NCI-H1417 treated with DMSO at 0.1 percent for 48 hours (cell line): ENCODE data around the gene CAPN12.
"Not testable (repeated sequence)": the region's sequence is repeated elsewhere in the genome, so short reads cannot be mapped to it uniquely, and the experiment has no call there.

Source experiments
- DNase-seq: peaks from one replicate; lab custom pipeline; 2025; lab: John Stamatoyannopoulos, UW

The CAPN12 gene, protein sequence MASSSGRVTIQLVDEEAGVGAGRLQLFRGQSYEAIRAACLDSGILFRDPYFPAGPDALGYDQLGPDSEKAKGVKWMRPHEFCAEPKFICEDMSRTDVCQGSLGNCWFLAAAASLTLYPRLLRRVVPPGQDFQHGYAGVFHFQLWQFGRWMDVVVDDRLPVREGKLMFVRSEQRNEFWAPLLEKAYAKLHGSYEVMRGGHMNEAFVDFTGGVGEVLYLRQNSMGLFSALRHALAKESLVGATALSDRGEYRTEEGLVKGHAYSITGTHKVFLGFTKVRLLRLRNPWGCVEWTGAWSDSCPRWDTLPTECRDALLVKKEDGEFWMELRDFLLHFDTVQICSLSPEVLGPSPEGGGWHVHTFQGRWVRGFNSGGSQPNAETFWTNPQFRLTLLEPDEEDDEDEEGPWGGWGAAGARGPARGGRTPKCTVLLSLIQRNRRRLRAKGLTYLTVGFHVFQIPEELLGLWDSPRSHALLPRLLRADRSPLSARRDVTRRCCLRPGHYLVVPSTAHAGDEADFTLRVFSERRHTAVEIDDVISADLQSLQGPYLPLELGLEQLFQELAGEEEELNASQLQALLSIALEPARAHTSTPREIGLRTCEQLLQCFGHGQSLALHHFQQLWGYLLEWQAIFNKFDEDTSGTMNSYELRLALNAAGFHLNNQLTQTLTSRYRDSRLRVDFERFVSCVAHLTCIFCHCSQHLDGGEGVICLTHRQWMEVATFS

DNA sequence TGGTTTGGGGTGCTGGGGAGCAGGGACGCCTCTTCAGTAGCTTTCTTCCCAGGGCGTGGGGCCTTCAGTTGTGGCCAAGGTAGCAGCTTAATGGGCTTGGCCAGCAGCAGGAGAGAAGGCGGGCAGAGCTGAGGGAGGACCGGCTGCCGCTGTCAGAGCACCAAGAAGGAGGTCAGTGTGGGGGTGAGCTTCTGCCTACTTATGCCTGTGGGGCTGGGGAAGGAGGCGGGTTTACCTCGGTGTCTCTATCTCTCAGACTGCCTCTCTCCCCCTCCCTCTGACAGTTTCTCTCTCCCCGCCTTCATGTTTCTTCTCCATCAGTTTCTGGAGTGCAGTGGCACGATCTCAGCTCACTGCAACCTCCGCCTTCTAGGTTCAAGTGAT lies at the start of gene CAPN12:
TSS of gene CAPN12 (minus strand) at position 177 of the 384 bp plus-strand sequence. CDS start 309 bp downstream, outside the sequence.
- no peak for DNase-seq

DNA sequence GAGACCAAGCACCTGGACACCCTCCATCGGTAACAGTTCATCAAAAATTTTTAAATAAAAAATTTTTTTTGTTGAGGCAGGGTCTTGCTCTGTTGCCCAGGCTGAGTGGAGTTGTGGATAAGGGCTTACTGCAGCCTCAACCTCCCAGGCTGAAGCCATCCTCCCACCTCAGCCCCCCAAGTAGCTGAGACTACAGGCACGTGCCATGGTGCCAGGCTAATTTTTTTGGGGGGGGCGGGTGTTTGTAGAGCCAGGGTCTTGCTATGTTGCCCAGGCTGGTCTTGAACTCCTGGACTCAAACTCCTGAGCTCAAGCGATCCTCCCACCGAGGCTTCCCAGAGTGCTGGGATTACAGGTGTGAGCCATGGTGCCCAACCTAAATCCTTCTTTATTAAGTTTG lies 49.4 kb upstream of the CAPN12 start:
- no peak for DNase-seq

DNA sequence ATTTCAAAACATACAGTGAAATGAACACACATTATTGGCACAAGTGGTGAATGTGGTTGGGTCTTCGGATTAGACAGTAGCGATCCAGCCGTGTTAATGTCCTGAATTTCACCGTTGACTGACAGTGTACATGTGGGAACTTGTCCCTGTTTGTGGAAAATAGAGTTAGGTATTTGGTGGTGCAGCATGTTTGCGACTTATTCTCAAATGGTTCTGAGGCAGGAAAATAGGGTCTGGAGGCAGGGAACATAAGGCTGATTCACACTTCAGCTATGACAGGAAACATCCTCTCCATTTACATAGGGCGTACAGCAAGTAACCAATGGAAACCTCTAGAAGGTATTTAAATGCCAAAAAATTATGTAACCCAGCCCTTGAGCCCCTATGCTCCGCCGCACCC lies 48.9 kb upstream of the CAPN12 start:
- DNase-seq = no peak

DNA sequence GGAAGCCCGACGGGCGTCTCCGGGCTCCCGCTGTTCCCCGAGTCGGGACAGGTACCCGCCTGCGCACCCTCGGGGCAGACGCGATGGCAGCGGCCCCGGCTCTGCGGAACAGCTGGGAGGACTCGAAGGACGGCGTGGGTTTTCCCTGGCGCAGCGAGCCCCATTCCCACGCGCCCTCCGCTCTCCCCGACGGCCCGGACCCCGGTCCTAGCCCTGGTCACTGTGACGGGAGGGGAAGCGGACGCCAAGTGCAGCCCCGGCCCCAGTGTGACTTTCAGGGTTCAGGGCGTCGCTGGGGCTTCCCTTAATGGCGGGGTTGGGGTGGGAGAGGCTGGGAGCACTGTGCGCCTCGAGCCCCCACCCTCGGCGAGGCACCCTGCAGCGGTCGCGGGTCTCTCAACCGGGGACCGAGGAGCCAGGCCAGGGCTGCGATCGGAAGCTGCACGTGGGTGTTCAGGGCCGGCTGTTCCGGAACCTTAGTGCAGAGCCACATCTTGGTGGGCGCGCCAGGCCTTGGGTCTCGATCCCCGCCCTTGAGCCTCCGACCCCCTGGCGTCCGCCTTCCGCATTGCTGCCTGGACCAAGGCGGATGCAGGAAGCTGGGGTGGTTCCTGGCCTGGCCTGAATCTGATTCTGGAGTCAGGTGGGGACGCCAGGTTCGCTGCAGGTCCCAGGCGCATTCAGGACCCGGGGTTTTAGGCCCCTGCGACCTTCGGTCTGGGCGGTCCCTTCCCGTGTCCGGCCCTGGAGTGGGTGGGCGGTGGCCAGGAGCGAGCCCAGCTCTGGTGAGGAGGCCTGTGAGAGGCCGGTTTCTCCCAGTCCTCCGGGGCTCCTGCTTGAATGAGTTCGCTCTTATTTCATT lies 48.2 kb upstream of the CAPN12 start:
- DNase-seq = no peak

DNA sequence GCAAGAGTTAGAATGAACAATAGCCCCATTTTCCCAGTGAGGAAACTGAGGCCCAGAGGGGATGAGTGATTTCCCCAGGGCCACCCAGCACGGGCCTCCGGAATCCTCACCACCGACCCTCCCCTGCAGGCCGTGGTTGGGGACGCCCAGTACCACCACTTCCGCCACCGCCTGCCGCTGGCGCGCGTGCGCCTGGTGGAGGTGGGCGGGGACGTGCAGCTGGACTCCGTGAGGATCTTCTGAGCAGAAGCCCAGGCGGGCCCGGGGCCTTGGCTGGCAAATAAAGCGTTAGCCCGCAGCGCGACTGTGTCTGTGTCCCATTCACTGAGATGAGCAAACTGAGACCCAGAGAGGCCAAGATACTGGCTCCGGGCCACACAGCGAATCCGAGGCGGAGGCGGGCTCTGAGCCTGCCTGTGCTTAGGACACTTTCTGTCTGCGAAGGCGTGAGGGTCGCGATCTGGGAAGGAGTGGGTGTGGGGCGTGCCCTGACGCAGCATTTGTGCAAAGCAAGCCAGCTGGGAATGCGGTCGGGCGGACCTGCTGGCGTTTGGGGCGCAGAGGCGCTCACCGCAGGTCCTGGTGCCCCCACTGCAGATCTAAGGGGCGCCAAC lies 47.3 kb upstream of the CAPN12 start:
- not testable (repeated sequence) for DNase-seq

DNA sequence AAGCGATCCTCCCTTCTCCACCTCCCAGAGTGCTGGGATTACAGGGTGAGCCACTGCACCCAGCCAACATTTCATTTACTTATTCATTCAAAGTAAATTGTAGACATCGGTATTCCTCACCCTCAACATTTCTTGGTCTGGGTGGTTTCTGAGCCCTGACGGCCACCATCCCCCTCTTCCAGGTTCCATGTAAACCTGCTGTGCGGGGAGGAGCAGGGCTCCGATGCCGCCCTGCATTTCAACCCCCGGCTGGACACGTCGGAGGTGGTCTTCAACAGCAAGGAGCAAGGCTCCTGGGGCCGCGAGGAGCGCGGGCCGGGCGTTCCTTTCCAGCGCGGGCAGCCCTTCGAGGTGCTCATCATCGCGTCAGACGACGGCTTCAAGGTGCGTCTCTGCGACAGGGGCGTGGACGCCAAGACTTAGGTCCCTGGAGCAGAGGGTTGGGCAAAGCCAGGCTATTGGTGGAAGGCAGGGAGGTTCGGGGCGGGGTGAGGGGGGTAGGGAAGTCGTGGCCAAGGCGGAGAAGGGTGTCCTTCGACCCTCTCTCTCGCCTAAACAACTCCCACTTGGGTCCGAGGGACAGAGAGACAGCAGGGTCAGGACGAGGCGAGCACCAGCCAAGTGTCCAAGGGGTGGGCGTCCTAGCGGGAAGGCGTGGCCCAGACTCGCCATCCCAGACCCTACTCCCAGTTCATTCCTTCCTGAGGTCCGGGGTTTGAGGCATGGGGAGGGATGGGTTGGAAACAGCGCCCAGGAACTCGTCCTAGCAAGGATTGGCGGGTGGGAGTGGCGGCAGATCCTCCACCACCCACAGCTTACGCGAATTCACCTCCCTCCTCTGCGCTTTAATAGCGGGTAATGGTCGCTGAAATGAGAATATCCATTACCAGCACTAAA lies 46.5 kb upstream of the CAPN12 start:
- not testable (repeated sequence) for DNase-seq

DNA sequence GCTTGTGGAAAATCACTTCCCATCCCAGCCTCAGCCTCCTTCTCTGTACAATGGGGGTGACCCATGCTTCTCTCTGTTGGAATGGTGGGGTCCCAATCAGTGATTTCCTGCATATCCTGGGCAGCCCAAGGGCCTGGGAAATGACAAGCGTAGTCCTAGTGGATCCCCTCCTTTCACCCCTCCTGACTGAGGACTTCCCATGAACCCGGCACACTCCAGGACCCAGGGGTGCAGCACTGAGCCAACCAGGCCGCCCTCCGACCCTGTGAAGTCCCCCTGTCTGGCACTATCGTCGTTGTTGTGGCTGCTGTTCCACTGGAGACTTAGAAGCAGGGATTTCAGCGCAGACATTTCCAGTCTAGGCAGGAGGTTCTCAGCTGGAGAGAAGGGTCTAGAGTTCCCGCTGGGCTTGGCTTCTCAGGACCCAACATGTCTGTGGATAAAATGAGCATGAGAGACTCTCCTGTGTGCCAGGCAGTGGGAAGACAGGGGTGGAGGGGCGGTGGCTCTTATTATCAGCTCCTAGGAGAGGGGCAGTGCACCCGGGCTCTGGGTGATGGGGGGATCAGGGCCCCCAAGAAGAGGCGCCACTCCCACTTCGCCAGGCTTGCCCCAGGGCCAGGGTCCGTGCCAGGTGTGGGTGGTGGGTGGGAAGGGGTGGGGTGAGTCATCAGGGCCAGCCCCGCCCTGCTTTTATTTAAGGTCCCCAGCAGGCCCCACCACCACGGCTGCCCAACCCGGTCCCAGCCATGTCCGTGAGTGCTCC lies 44.4 kb upstream of the CAPN12 start, which contains the start of gene LGALS7B:
TSS of gene LGALS7B (plus strand) at position 723 of the 766 bp plus-strand sequence. CDS start at position 750, 27 bp downstream.
- DNase-seq = no peak

DNA sequence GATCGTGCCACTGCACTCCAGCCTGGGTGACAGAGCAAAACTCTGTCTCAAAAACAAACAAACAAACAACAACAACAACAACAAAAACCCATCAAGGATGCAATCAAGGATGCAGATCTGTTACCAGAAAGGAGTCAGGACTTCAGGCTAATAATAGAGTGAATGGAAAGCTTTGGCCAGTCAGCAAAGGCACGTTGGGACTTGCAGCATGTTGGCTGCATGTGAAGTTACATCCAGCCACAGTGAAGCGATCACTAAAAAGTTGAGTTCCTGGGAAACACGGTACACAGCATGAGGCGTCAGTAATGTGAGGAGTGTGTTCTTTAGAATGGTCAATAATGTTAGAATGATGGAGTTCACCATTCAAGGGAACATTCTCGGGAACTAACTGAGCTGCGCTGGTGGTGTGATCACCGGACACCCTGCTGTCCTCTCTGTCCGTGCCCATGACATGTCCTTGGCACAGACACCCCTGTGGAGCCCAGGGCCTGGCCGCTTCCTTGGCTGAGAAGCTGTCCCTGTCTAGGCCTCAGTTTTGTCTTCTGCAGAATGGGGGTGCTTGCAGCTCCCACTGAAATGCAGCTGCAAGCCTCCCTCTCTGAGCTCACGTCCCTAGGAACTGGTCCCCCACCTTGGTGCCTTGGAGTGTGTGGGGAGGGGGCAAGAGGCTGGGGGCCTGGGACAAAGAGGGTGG lies 42.4 kb upstream of the CAPN12 start:
- DNase-seq = no peak

DNA sequence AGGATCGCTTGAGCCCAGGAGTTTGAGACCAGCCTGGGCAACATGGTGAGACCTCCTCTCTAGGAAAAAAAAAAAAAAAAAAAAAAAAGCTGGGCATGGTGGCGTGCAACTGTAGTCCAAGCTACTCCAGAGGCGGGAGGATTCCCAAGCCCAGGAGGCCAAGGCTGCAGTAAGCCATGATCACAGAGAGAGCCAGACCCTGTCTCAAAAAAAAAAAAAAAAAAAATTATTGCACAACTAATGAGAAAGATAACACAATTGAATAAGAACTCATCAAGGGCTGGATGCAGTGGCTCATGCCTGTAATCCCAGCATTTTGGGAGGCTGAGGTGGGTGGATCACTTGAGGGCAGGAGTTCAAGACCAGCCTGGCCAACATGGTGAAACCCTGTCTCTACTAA lies 41.8 kb upstream of the CAPN12 start:
- not testable (repeated sequence) for DNase-seq

DNA sequence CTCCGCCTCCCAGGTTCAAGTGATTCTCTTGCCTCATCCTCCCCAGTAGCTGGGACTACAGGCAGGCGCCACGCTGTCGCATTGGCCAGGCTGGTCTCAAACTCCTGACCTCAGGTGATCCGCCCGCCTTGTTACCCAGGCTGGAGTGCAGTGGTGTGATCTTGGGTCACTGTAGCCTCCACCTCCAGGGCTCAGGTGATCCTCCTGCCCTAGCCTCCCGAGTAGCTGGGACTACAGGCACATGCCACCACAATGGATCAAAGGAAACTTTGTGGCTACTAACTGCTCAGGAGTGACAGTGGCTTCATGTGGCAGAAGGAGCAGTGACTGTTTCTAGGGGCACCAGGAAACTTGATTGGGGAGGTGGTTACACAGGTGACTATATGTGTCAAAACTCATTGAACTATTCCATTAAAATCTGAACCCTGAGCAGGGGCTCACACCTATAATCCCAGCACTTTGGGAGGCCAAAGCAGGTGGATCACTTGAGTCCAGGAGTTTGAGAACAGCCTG lies 41.0 kb upstream of the CAPN12 start:
- DNase-seq = no peak

DNA sequence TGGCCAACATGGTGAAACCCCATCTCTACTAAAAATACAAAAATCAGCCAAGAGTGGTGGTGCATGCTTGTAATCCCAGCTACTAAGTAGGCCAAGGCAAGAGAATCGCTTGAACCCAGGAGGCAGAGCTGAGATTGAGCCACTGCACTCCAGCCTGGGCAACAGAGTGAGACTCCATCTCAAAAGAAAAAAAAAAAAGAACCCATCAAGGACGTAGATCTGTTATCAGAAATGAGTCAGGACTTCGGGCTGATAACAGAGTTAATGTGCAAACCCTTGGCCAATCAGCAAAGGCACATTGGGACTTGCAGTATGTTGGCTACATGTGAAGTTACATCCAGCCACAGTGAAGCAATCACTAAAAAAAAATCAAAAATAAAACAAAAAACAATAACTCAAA lies 40.0 kb upstream of the CAPN12 start:
- DNase-seq = no peak

DNA sequence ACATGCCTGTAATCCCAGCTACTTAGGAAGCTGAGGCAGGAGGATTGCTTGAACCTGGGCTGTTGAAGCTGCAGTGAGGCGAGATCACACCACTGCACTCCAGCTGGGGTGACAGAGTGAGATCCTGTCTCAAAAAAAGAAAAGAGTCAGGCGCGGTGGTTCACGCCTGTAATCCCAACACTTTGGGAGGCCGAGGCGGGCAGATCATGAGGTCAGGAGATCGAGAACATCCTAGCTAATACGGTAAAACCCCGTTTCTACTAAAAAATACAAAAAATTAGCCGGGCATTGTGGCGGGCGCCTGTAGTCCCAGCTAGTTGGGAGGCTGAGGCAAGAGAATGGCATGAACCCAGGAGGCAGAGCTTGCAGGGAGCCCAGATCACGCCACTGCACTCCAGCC lies 37.9 kb upstream of the CAPN12 start:
- not testable (repeated sequence) for DNase-seq

DNA sequence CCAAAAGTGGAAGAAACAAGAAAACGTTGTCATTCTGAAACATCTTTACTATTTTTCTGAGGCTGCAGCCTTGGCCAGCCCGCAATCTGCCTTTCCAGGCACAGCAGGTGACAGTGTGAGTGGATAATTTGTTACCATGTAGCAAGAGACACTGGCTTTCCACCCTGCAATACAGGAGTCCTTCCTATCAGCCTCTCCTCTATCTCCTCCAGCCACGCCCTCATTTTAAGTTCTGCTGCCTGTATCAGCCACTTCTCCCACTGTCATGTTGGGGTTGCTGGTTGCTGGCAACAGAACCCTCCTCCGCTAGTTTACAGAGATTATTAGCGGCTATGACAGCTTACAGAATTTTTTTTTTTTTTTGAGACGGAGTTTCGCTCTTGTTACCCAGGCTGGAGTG lies 36.8 kb upstream of the CAPN12 start:
- DNase-seq = no peak

DNA sequence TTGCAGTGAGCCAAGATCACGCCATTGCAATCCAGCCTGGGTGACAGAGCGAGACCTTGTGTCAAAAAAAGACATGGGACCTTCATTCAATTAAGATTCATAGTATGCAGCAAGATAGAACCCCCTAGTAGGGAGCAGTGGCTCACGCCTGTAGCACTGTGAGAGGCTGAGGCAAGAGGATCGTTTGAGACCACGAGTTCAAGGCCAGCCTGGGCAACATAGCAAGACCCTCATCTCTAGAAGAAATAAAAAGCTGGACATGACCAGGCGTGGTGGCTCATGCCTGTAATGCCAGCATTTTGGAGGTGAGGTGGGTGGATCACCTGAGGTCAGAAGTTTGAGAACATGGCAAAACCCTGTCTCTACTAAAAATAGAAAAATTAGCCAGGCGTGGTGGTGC lies 36.2 kb upstream of the CAPN12 start:
- no peak for DNase-seq

DNA sequence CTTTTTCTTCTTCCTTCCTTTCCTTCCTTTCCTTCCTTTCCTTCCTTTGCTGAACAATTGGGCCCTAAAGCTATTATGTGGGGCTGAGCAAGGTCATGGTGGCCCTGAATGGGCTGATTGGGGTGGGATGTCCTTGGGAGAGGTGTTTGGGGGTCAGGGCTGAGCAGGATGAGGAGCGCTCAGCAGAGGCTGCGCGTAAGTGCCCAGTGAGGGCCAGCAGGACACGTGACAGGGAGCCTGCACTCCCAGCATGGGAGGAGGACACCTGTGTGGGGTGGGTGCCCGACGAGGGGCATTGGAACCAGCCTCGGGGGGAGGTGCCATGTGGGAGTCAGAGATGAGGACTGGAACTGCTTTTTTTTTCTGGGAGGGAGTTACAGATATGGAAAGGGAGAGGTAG lies 34.5 kb upstream of the CAPN12 start:
- no peak for DNase-seq

DNA sequence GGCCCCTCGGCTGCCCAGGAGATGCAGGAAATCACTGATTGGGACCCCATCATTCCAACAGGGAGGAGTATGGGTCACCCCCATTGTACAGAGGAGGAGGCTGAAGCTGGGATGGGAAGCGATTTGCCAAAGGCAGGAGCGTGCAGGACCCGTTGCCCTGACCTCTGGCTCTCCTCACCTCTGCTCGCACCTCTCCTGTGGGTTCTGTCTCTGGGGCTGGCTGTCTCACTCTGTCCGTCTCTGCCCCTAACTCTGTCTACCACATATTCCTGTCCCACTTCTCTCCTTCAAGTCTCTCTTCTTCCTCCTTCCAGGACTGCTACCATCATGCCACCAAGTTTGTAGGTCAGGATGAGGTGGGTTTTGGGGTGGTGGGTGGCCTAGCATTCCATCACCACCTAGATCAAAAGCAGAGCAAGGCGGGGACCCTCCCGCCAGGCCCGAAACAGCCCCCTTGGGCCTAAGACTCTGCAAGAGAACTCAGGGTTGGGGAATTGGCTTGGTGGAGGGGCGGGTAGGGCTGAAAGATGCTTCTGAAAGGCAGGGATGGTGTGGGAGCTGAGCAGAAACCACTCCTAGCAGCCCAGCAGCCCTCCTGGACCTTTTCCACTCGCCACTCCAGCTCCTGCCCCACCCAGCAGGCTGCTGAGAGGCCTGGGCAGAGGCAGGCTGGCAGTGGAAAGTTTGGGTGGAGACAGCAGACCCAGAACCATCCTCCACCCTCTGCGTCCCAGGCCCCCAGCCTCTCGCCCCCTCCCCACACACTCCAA lies 30.1 kb upstream of the CAPN12 start:
- no peak for DNase-seq

DNA sequence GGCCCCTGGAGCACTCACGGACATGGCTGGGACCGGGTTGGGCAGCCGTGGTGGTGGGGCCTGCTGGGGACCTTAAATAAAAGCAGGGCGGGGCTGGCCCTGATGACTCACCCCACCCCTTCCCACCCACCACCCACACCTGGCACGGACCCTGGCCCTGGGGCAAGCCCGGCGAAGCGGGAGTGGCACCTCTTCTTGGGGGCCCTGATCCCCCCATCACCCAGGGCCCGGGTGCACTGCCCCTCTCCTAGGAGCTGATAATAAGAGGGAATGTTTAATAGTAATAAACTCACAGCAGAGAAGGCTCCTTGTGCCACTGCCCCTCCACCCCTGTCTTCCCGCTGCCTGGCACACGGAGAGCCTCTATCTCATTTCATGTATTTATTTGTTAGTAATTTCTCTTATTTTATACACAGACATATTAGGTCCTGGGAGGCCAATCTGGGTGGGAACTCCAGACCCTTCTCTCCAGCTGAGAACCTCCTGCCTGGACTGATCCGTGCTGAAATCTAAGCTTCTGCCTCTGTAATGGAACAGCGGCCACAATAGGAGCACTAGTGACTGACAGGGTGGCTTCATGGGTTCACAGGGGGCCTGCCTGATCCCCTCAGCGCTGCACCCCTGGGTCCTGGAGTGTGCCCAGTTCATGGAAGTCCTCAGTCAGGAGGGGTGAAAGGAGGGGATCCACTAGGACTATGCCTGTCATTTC lies 29.3 kb upstream of the CAPN12 start, which contains the start of gene LGALS7:
TSS of gene LGALS7 (minus strand) at position 49 of the 709 bp plus-strand sequence. CDS start at position 24, 25 bp downstream.
- DNase-seq = no peak

DNA sequence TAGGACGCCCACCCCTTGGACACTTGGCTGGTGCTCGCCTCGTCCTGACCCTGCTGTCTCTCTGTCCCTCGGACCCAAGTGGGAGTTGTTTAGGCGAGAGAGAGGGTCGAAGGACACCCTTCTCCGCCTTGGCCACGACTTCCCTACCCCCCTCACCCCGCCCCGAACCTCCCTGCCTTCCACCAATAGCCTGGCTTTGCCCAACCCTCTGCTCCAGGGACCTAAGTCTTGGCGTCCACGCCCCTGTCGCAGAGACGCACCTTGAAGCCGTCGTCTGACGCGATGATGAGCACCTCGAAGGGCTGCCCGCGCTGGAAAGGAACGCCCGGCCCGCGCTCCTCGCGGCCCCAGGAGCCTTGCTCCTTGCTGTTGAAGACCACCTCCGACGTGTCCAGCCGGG lies 27.3 kb upstream of the CAPN12 start:
- not testable (repeated sequence) for DNase-seq
